GM10266 (cell line): ENCODE measurements around the gene POLE3.
"Not testable (repeated sequence)": the region's sequence is repeated elsewhere in the genome, so short reads cannot be mapped to it uniquely, and the experiment has no call there.

ENCODE experiments used
- DNase-seq: peaks from one replicate; pipeline ENCODE4 v3.0.0; 2012; ENCODE audit errors: extremely low spot score
- CTCF ChIP-seq: IDR thresholded peaks from 2 replicates; pipeline ENCODE4 v1.5.1; 2012; ENCODE audit warnings: mild to moderate bottlenecking, low read depth; ENCODE audit not compliant: control insufficient read depth, insufficient read depth; ENCODE audit errors: missing control alignments

Gene POLE3

GRCh38 chr9:113381909-113382411 is 28.5 kb downstream of the POLE3 start:
- no peak for TF ChIP-seq CTCF
- DNase-seq, result no peak

GRCh38 chr9:113381441-113381840 is 29.0 kb downstream of the POLE3 start:
- not testable (repeated sequence) for DNase-seq

- TF ChIP-seq CTCF, result no peak
- peak; percentile 76 for DNase-seq
These were observed 29.6 kb downstream of the POLE3 start for GRCh38 chr9:113380869-113381378.

GRCh38 chr9:113379829-113380210 is 30.7 kb downstream of the POLE3 start:
- not testable (repeated sequence) for DNase-seq

- not testable (repeated sequence) for DNase-seq
These were observed 31.2 kb downstream of the POLE3 start for GRCh38 chr9:113379094-113379828.

GRCh38 chr9:113376634-113377567 is 33.6 kb downstream of the POLE3 start, which contains the start of gene HDHD3:
TSS of gene HDHD3 (minus strand) at chr9:113376986. CDS start at chr9:113374354, 2,632 bp downstream.
- TF ChIP-seq CTCF, result no peak
- DNase-seq, result peak; percentile 88

- no peak for TF ChIP-seq CTCF
These were observed 35.1 kb downstream of the POLE3 start for GRCh38 chr9:113375057-113376023.

More at GRCh38 chr9:113375057-113376023, 35.1 kb downstream of the POLE3 start:
- DNase-seq, result no peak
